ENCODE data around the gene EIF5.
"Not testable (repeated sequence)": the region's sequence is repeated elsewhere in the genome, so short reads cannot be mapped to it uniquely, and the experiment has no call there.

EIF5 gene

DNA sequence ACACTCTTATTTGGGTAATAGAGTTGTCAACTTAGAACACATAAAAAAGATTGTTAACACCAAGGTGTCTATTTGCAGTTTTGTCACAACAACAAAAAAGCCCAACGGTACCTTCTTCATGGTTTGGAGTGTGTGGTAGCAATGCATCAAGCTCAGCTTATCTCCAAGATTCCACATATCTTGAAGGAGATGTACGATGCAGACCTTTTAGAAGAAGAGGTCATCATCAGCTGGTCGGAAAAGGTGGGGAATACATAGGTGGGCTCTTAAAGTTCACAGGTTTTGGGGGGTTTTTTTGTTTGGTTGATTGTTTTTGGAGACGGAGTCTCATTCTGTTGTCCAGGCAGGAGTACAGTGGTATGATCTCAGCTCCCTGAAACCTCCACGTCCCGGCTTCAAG is 5.5 kb downstream of the EIF5 start:
- no peak for FAIRE-seq

DNA sequence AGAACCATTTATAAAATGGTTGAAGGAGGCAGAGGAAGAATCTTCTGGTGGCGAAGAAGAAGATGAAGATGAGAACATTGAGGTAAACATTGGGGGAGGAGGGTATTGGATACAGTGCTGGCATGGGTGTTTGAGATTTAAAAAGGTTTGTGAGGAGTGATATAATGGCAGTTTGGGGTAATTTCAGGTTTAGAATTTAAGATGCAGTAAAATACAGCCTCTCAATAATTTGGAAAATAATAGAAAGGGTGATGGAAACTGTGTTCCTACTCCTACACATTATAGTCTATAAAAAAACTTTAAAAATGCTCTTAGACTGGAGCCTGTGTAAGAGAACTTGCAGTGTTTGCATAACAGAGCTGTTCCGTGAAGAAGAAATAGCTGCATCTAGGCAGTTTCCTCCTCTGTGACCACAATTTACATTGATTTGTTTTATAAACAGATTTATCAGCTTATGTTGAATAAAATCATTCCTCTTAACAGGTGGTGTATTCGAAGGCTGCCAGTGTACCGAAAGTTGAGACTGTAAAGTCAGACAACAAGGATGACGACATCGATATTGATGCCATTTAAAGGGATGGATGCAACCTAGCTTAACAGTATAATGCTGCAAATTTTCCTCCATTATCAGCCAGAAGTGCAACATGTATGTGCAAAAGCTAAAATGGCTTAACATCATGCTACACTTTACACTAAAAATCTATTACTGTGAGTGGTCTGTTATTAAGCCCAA is 6.6 kb downstream of the EIF5 start:
- no peak for FAIRE-seq

DNA sequence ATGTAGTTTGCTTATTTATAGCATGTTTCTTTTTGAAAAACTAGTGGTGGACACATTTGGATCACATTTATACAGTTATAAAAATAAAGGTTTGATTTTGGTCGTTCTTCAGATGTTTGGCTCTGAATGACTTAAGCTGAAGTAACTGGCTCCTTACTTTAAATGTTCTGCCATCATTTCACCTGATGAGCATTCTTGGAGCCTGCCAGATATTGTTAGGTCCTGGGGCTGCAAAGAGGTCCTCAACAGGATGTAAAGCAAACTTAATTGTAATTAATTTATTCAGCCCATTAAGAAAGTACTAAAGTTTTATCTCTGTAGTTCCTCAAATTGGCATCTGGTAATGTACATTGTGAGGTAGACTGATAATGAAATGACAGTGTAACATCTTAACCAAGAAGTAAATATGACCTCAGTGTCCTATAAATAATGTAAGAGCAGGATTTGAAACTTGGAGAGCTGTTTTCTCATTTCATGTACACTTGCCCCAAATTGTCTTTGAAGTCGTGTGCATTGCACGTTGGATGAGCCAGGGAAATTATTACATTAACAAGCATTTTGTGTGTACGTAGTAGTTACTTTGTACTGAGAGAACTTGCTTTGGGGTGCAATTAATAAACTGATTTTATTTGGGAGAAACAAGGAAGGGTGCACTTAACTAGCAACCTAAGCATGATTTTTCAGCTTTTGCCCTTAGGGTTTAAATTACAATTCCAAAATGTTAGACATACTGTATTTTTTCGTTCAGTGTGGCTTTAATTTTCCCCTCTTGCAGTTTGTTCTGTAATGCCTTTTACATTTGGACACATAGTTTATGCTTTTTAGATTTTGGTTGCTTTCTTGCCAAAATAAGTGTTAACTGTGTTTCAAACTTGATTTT is 7.5 kb downstream of the EIF5 start:
- no peak for FAIRE-seq

DNA sequence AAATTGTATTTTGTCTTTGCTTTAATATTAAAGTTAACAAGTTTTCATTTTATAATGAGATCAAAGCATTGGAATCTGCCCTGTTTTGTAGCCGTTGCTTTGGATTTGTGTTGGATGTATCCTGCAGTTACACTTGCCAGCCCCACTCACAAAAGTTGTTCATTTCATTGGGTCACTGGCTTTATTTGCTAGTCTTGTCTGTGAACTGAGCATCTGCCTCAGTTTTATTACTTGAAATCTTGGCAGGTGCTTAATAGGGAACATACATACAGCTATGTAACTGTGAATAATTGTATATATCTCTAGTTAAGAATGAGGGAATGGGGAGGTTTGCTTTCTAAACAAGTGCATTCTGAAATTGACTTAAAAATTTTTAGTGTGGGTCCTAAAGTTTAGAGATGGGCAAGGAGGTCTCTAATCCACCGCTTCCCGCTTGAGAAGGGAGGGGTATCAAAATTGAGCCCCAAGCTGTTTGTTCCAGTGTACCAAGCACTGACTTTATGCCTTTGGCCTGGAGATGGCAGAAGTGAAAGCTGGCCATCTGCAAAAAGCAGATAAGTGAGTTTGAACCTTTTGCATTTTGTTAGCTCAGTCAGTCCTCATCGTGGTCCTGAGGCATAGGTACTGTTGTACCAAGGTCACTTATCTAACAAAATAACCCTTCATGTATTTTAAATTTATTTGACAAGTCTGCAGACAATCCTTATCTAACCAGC is 9.3 kb downstream of the EIF5 start:
- FAIRE-seq = no peak

DNA sequence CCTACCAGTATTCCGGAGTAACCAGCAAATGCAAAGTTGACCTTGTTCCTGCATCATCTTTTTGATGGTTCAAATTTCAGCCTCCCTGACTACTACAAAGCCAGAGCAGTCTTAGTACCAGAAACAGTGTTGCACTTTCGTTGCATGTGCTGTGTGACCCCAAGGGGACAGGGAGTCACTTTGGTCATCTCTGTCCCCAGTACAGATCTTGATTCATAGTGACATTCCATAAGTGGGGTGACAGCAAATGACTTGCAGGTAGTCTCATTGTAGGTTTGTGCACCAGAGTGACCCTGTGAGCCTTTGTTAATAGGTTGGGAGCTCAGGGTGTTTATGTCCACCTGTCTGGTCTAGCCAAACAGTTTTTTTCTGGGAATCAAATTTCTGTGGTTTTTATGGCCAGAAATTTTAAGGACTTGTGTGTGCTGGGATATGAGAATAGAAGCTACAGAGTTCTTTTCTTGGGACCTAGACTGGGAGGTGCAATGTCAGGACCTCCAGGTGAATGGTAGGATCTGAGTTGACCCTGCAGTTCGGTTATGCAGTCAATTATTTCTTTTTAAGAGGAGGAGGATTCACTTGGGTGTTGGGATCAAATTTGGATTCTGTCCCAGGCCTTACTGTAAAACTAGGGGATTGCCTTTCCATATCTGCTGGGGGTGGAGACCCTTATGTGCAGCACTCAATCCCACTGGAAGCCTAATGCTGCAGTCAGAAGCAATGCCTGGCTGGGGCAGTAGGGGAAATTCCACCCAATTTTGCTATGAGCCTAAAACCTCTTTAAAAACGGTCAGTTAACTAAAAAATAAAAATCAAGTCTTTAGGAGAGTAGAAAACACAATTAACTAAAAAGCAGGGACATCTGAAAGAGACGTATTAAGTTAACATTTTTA is 10.1 kb downstream of the EIF5 start:
- FAIRE-seq = no peak

DNA sequence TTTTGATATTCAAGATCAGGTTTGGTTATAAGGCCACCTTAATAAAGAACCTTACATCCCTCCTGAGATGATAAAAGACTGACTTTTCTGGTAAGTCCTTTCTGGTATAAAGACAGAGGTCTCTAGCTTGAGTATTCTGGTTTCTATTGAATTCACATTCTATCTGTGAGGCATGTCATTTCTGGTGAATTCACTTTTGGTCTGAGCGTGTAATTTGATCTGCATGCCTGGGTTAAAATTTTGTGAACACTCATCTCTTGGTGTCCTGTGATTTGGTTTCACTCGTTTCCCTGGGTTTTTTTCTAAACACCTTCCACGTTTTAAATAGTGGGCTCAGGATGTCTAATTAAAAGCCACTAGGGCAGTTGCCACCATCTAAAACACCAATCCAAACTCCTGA is 12.2 kb downstream of the EIF5 start:
- FAIRE-seq = no peak

DNA sequence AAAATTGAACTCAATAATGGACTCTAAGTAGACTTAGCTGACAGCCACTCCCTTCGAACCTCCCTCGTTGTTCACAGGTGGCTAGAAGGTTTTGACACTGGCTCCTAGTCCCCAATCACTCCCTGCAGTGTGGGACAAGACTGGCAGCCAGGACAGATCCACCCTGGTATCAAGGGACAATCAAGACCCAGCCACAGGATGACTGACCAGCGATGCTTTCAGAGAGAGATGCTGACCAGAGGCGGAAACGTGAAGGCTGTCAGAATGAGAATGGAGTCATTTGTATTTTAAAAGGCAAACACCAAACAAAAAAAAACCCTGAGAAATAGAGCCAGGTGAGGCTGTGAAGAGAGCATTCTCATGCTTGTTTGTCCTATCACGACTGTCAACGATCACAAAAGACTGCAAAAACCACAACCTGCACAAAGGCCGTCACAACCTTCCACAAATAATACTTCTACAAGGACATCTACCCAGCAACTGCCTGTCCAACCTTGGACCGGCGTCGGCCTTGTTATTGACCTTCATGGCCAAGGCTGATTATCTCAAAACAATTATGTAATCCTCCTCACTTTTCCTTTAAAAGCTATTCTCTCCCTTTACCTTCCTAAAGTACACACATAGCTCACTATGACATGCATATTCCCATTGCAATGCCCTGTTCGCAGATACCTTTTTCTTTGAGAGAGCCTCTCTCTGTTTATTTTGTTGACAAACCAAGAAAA is 13.2 kb downstream of the EIF5 start:
- no peak for FAIRE-seq

DNA sequence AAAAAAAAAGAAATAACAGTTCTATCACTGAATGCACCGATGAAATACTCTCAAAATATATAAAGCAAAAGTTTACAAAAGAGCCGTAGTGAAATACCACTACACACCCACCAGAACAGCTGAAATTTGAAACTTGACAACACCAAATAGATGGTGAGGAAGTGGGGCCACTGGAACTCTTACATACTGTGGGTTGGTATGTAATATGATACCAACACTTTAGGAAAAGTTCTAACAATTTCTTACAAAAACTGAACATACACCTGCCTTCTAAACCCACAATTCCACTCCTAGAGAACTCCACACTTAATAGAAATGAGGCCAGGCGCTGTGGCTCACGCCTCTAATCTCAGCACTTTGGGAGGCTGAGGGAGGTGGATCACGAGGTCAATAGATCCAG is 14.1 kb downstream of the EIF5 start:
- FAIRE-seq = no peak

DNA sequence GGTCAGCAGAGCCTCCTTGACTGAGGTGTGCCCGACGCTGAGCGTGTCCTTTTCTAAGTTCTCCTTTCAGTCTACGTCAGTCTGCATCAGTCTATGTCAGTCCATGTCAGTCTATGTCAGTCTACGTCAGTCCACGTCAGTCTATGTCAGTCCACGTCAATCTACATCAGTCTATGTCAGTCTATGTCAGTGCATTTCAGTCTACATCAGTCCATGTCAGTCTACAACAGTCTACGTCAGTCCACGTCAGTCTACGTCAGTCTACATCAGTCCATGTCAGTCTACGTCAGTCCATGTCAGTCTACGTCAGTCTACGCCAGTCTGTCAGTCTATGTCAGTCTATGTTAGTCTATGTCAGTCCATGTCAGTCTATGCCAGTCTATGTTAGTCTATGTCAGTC is 15.9 kb downstream of the EIF5 start:
- FAIRE-seq = no peak

DNA sequence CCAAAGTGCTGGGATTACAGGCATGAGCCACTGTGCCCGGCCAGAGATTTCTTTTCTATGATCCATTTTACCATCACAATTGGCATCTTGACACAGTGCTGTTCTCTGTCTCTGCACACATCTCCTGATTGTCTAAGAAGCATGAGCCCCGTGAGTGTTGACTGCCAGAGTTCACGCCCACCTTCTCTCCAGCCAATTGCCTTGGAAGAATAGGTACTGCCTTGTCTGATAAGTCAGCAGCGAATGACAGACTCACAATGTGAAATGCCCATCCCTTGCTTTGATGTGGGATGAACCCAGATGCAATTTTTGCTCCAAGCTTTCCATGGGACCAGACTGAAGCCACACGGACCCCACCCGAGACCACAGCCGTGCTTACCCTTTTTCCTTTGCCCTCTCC is 19.3 kb downstream of the EIF5 start:
- no peak for FAIRE-seq

DNA sequence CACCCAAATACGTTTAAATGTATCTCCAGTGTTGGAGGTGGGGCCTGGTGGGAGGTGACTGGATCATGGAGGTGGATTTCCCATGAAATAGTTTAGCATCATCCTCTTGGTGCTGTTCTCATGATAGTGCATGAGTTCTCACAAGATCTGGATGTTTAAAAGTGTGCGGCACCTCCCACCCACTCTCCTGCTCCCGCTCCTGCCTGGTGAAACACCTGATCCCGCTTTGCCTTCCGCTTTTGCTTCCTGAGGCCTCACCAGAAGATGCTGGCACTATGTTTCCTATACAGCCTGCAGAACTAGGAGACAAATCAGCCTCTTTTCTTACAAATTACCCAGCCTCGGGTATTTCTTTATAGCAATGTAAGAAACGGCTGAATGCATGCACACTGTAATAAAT is 20.1 kb downstream of the EIF5 start:
- FAIRE-seq = no peak

DNA sequence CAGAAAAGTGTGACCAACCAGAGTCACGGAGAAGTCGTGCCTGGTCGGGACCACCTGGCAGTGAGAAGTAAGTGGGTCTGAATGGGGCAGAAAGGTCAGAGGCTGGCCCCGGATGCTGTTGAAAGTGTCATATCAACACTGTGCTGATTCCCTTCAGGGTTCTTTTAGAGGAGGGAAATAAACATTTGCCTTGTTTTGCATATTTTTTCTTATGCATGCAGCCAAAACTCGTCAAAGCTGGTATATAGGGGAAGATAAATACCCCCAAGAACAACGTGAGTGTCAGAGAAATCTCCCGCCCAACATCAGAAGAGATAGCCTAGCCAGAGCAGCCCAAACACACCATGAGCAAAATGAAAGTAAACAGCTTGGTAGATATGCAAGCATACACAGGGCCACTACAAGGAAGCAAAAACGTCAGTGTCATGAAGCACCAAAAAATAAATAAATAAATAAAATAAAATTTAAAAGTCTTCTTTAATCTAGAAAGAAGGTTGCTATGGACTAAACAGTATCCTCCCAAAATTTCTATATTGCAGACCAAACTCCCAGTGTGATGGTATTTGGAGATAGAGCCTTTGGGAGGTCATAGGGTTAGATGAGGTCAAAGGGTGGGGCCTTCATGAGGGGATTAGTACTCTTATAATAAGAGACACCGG is 22.1 kb downstream of the EIF5 start:
- no peak for FAIRE-seq

DNA sequence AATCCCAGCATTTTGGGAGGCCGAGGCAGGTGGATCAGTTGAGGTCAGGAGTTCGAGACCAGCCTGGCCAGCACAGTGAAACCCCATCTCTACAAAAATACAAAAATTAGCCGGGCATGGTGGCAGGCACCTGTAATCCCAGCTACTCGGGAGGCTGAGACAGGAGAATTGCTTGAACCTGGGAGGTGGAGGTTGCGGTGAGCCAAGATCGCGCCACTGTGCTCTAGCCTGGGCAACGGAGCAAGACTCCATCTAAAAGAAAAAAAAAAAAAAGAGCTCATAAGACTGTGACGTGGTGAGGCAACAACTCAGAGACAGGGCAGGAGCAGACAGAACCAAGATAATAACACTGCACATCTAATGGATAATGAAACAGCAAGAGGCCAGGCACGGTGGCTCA is 23.5 kb downstream of the EIF5 start:
- FAIRE-seq = not testable (repeated sequence)

DNA sequence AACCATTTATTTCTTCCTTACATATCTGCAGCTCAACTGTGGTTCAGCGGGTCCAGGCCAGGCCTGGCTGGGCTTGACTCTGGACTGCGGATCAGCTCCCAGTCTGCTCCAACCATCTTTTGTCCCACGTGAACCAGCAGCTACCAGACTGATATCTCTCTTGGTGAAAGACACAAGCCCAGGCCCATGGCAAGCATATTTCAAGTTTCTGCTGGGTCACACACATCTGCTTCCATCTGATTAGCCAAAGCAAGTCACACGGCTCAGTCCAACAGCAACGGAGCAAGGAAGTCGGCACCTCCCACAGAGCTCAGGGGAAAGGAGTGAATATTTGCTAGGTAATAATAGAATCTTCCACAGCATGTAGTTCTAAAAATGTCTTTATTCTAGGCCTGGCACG is 26.5 kb downstream of the EIF5 start:
- FAIRE-seq = no peak

DNA sequence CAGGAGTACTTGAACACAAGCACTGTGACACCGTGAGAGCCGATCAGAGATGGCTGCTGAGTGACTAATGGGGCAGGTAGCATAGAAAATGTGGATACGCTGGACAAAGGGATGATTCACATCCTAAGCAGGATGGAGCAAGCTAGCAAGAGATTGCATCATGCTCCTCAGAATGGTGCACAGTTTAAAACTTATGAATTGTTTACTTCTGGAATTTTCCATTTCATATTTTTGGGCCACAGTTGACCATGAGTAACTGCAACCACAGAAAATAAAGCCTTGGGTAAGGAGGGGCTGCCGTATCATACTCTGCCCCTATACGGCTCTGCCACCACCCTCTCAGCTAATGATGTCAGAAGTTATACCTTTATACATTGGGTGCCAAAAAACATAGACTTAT is 27.8 kb downstream of the EIF5 start:
- FAIRE-seq = no peak

DNA sequence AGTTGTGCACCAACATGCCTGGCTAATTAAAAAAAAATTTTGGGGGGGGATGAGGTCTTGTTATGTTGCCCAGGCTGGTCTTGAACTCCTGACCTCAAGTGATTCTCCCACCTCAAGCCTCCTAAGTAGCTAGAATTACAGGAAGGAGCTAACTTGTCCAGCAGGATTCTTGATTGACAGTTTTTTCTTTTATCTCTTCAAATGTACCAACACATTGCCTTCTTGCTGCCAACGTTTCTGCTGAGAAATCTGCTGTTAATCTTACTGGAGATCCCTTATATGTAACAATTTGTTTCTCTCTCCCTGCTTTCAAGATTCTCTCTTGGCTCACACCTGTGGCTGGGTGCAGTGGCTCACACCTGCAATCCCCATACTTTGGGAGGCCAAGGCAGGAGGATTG is 28.7 kb downstream of the EIF5 start:
- FAIRE-seq = no peak

DNA sequence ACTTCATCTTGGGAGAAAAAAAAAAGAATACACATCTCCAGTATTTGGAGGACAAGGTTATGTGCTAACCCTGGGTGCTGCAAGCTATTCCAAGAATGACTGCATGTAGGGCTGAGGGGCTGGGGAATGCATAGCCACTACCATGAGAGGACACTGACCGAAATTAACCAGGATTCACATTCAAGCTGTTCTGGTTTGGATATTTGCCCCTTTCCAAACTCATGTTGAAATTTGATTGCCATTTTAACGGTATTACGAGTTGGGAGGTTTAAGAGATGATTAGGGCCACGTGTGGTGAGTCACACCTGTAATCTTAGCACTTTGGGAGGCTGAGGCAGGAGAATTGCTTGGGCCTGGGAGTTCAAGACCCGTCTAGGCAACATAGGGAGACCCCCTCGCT is 32.7 kb downstream of the EIF5 start:
- no peak for FAIRE-seq

DNA sequence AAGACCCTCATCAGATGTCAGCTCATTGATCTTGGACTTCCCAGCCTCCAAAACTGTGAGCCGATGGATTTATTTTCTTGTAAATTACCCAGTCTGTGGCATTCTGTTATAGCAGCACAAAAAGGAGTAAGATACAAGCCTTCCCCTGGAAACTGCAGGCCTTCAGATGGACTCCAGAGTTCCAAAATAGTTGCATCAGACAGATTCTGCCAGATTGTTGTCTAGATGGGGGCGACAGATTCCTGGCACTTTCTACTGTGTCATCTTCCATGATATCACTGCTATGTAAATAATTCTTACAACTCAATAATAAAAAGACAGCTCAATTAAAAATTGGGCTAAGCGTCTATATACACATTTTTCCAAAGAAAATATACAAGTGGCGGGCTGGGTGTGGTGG is 34.0 kb downstream of the EIF5 start:
- no peak for FAIRE-seq

DNA sequence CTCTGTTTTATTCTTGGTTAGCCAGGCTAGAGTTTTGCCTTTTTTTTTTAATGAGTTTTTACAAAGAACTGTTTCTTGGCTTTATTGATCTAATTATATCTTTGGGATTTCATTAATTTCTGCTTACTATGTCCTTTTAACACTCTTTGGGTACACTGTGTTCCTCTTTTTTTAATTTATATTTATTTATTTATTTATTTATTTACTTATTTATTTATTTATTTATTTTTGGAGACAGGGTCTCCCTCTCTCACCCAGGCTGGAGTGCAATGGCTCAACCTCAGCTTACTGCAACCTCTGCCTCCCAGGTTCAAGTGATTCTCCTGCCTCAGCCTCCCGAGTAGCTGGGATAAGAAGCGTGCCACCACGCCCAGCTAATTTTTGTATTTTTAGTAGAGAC is 36.0 kb downstream of the EIF5 start:
- no peak for FAIRE-seq

DNA sequence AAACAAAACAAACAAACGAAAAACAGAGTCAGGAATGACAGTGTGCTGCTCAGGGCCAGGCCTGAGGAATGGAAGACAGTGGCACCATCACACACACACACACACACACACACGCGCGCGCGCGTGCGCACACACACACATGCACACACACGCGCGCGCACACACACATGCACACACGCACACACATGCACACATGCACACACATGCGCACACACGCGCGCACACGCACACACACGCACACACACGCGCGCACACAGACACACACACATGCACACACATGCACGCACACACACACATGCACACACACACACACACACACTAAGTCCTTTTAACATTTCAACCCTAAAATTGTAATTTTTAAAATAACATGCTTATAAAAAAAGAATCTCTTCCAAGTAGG is 38.0 kb downstream of the EIF5 start:
- FAIRE-seq = no peak

DNA sequence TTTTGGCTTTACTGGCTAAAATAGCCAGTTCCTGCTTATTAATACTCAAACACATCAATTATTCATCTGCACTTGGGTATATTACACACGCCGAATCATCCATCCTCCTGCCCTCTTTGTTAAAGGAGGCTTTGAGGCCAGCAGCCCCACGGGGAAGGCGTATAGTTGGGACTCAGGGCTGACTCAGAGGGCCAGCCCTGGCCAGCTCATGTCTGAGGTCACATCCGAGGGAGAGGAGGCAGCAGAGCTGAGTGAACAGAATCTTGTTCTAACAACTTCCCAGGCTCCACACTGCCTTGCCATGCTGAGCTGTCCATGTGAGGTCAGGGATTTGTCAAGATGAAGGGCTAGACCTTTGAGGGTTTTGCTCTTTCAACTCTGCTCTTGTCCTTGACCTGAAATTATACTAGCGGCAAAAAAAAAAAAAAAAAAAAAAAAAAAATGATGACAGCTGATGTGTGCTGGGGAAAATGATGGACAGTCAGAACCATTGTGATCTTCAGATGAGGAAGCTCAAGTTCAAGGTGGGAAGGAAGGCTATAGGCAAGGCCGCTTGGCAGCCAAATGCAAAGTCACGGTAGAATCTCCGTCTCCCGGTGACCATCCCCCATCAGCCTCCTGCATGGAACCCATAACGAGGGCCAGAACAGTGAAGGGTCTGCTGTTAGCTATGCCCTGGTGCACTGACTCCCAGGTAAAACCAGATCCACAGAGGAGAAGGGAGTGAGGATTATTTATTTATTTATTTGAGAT is 38.7 kb downstream of the EIF5 start:
- no peak for FAIRE-seq
